ENCODE measurements around the gene GALNT17. TPM values are rescaled to one million over a fixed set of nuclear protein-coding genes. Genes with fewer than 3 reads are reported as not detected.

GALNT17 gene
- total and polyA plus RNA-seq, 11 donors, result 16.9 to 116 (median 73.1) TPM

GRCh38 chr7:71148098-71148497 lies 16.2 kb downstream of the GALNT17 start:
- ATAC-seq, result no peak

DNA sequence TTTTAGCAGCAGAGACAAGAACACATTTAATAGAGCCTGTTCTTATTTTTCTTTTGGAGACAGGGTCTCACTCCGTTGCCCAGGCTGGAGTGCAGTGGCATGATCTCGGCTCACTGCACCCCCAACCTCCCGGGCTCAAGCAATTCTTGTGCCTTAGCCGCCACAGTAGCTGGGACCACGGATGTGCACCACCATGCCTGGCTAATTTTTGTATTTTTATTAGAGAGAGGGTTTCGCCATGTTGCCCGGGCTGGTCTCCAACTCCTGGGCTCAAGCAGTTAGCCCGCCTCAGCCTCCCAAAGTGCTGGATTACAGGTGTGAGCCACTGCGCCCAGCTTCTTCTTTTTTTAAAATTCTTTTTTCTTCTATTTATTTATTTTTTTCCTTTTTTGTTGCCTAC lies 23.3 kb downstream of the GALNT17 start:
- no peak overlapping the region for H3K27ac ChIP-seq
- H3K36me3 ChIP-seq, result no peaks in the 10 kb centered on the region
- DNase-seq, result no peak
- TF ChIP-seq, protein P1, sequence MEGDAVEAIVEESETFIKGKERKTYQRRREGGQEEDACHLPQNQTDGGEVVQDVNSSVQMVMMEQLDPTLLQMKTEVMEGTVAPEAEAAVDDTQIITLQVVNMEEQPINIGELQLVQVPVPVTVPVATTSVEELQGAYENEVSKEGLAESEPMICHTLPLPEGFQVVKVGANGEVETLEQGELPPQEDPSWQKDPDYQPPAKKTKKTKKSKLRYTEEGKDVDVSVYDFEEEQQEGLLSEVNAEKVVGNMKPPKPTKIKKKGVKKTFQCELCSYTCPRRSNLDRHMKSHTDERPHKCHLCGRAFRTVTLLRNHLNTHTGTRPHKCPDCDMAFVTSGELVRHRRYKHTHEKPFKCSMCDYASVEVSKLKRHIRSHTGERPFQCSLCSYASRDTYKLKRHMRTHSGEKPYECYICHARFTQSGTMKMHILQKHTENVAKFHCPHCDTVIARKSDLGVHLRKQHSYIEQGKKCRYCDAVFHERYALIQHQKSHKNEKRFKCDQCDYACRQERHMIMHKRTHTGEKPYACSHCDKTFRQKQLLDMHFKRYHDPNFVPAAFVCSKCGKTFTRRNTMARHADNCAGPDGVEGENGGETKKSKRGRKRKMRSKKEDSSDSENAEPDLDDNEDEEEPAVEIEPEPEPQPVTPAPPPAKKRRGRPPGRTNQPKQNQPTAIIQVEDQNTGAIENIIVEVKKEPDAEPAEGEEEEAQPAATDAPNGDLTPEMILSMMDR (IDR thresholded peaks at IDR 0.05), result no peak
- TF ChIP-seq POLR2A (IDR thresholded peaks at IDR 0.05), result no peak
- WGBS, 4 donors, result 87 to 92% (median 89%) methylated on average over 9 of the region's 9 CpGs
- H3K27me3 ChIP-seq, result no peaks in the 10 kb centered on the region
- ATAC-seq, result no peak
- H3K4me1 ChIP-seq, result no peaks in the 10 kb centered on the region
- intact Hi-C loops (cut with DNase I), result no loop called here
- peaks cover 0 to 10% (median 0%) of the 10 kb centered on the region in 12 donors for H3K9me3 ChIP-seq
- H3K4me3 ChIP-seq, result no peak overlapping the region

More at GRCh38 chr7:71148098-71148497, 16.2 kb downstream of the GALNT17 start:
- TF ChIP-seq, protein P1 (IDR thresholded peaks at IDR 0.05), result no peak
- no peak for TF ChIP-seq POLR2A (IDR thresholded peaks at IDR 0.05)
- Histone ChIP-seq H3K4me3 (no peak overlapping the region), H3K4me1 (peaks cover 0 to 17% (median 4%) of the 10 kb centered on the region in 12 donors), H3K27me3 (no peaks in the 10 kb centered on the region), H3K27ac (no peak overlapping the region), H3K36me3 (no peaks in the 10 kb centered on the region), H3K9me3 (peaks cover 0 to 5% (median 0%) of the 10 kb centered on the region in 12 donors)
- no peak for DNase-seq
- intact Hi-C loops (cut with DNase I), result no loop called here

- 84 to 91% (median 88%) methylated on average over 3 of the region's 3 CpGs for WGBS, 4 donors
- H3K9me3 ChIP-seq, result peaks cover 0 to 10% (median 0%) of the 10 kb centered on the region in 12 donors
- no peak overlapping the region for H3K4me3 ChIP-seq
- no peak for TF ChIP-seq POLR2A (IDR thresholded peaks at IDR 0.05)
- TF ChIP-seq, protein P1 (IDR thresholded peaks at IDR 0.05), result no peak
- H3K27me3 ChIP-seq, result no peaks in the 10 kb centered on the region
- H3K27ac ChIP-seq, result no peak overlapping the region
- H3K36me3 ChIP-seq, result no peaks in the 10 kb centered on the region
- ATAC-seq (no peak), DNase-seq (no peak)
- intact Hi-C loops (cut with DNase I), result no loop called here
- H3K4me1 ChIP-seq, result no peaks in the 10 kb centered on the region
Observed at GRCh38 chr7:71157757-71158156, 25.8 kb downstream of the GALNT17 start.

DNA sequence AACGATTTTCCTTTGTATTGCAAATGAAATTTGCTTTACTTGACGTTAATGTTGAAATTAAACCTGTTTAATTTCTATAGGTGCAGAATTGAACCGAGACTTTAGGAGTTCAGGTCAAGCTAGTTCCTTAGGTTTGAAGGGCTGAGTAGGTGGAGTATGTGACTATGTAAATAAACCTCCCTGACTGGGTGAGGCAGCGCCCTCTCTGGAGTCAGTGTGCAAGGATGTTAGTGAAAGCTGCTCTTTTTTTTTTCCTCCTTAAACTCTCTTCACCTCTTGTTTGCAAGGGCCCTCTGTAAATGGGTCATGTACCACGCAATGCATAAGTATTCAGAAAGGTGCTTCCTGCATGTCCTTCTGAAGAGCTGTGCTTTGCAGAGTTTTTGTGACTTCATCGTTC lies 33.8 kb downstream of the GALNT17 start:
- Histone ChIP-seq H3K27ac (no peak overlapping the region), H3K4me1 (no peaks in the 10 kb centered on the region), H3K36me3 (no peaks in the 10 kb centered on the region), H3K27me3 (no peaks in the 10 kb centered on the region), H3K9me3 (peaks cover 0 to 8% (median 0%) of the 10 kb centered on the region in 12 donors), H3K4me3 (no peak overlapping the region)
- no peak for ATAC-seq
- no peak for DNase-seq
- 85 to 90% (median 86%) methylated on average over 6 of the region's 6 CpGs for WGBS, 4 donors
- no peak for TF ChIP-seq POLR2A (IDR thresholded peaks at IDR 0.05)
- TF ChIP-seq, protein P1 (IDR thresholded peaks at IDR 0.05), result no peak
- intact Hi-C loops (cut with DNase I), result no loop called here

All from heart left ventricle (tissue), 16 donors.